ENCODE data around the gene CARD10. TPM values are rescaled to one million over a fixed set of nuclear protein-coding genes. Genes with fewer than 3 reads are reported as not detected.

Gene CARD10
- total RNA-seq, 2 donors from 2014 or later = 0.38 to 0.53 TPM

- Mint-ChIP-seq H3K4me1 (ENCODE audit: low read depth in 2 of 2) (peaks cover 7 to 10% of the 10 kb centered on the region in 2 donors), H3K27ac (peak overlapping the region in 1 of 2 donors; percentile 54), H3K9me3 (peaks cover 3% of the 10 kb centered on the region), H3K4me3 (no peak overlapping the region), H3K36me3 (peaks cover 5% of the 10 kb centered on the region), H3K27me3 (peaks cover 10 to 16% of the 10 kb centered on the region in 2 donors)
- no peak for DNase-seq (ENCODE audit: low spot score)
- no peak for ATAC-seq
Measured at GRCh38 chr22:37443086-37443485, 76.1 kb downstream of the CARD10 start.

- Mint-ChIP-seq H3K4me3 (no peak overlapping the region), H3K9me3 (peaks cover 3% of the 10 kb centered on the region), H3K4me1 (ENCODE audit: low read depth in 2 of 2) (peaks cover 7 to 10% of the 10 kb centered on the region in 2 donors), H3K27ac (peak overlapping the region in 1 of 2 donors; percentile 54), H3K36me3 (peaks cover 5% of the 10 kb centered on the region), H3K27me3 (peaks cover 10 to 16% of the 10 kb centered on the region in 2 donors)
- no peak for DNase-seq (ENCODE audit: low spot score)
- peak; percentile 62 to 83 for ATAC-seq
Measured at GRCh38 chr22:37442537-37442936, 76.7 kb downstream of the CARD10 start.

- Mint-ChIP-seq H3K27me3 (peaks cover 12 to 16% of the 10 kb centered on the region in 2 donors), H3K4me1 (ENCODE audit: low read depth in 2 of 2) (peaks cover 7 to 10% of the 10 kb centered on the region in 2 donors), H3K36me3 (peaks cover 5% of the 10 kb centered on the region), H3K9me3 (peaks cover 3% of the 10 kb centered on the region), H3K4me3 (no peak overlapping the region), H3K27ac (peak overlapping the region in 1 of 2 donors; percentile 54)
- DNase-seq (ENCODE audit: low spot score) (no peak), ATAC-seq (peak in 1 of 2 donors; percentile 9)
Measured at GRCh38 chr22:37442135-37442534, 77.1 kb downstream of the CARD10 start.

GRCh38 chr22:37440875-37441274 lies 78.3 kb downstream of the CARD10 start:
- Mint-ChIP-seq H3K27me3 (peaks cover 13 to 16% of the 10 kb centered on the region in 2 donors), H3K27ac (no peak overlapping the region)

More at GRCh38 chr22:37440875-37441274, 78.3 kb downstream of the CARD10 start:
- H3K4me3 Mint-ChIP-seq = no peak overlapping the region
- peaks cover 7 to 10% of the 10 kb centered on the region in 2 donors for H3K4me1 Mint-ChIP-seq (ENCODE audit: low read depth in 2 of 2)
- peaks cover 5% of the 10 kb centered on the region for H3K36me3 Mint-ChIP-seq
- DNase-seq (ENCODE audit: low spot score) = no peak
- ATAC-seq = no peak
- H3K9me3 Mint-ChIP-seq = peaks cover 3% of the 10 kb centered on the region

Other genes starting within 250 kb of the CARD10 start
- 10 to 100 TPM; 36.0 to 41.1 TPM for gene CYTH4, start 236.9 kb downstream of the CARD10 start, total RNA-seq
- under 1 TPM in 1 of 2 donors, not detected in 1; 0.40 TPM for gene ELFN2, start 91.9 kb downstream of the CARD10 start, total RNA-seq
- 100 to 1,000 TPM; 135 to 338 TPM for gene MFNG, start 33.0 kb downstream of the CARD10 start, total RNA-seq
- gene CDC42EP1, start 41.1 kb upstream of the CARD10 start, total RNA-seq = 1 to 10 TPM; 1.9 to 3.5 TPM
- gene LGALS2, start 60.7 kb upstream of the CARD10 start, total RNA-seq = not detected
- gene GGA1, start 89.4 kb upstream of the CARD10 start, total RNA-seq = 100 to 1,000 TPM in 1 of 2 donors, 10 to 100 TPM in 1; 85.5 to 142 TPM
- 100 to 1,000 TPM; 160 to 229 TPM for gene SH3BP1, start 120.3 kb upstream of the CARD10 start, total RNA-seq
- gene PDXP, start 139.3 kb upstream of the CARD10 start, total RNA-seq = 10 to 100 TPM; 43.9 to 58.4 TPM
- gene LGALS1, start 156.2 kb upstream of the CARD10 start, total RNA-seq = 100 to 1,000 TPM; 290 to 675 TPM
- 10 to 100 TPM; 37.4 to 48.3 TPM for gene NOL12, start 166.9 kb upstream of the CARD10 start, total RNA-seq
- 10 to 100 TPM; 29.9 to 35.1 TPM for gene TRIOBP, start 177.6 kb upstream of the CARD10 start, total RNA-seq

Data from natural killer cell treated with Interleukin-12 subunit alpha and Interleukin-12 subunit beta and Interleukin-15 and Interleukin-18, amount 100 ng/mL, for 72 hours (primary cell).